NCI-H526 (cell line): Measurements from ENCODE around the gene OR1L8.
"Not testable (repeated sequence)": the region's sequence is repeated elsewhere in the genome, so short reads cannot be mapped to it uniquely, and the experiment has no call there.

ENCODE experiments used
- DNase-seq, 2 experiments: peaks; one replicate each; lab custom pipeline; 2025; lab: John Stamatoyannopoulos, UW

Gene OR1L8, protein sequence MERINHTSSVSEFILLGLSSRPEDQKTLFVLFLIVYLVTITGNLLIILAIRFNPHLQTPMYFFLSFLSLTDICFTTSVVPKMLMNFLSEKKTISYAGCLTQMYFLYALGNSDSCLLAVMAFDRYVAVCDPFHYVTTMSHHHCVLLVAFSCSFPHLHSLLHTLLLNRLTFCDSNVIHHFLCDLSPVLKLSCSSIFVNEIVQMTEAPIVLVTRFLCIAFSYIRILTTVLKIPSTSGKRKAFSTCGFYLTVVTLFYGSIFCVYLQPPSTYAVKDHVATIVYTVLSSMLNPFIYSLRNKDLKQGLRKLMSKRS

DNA sequence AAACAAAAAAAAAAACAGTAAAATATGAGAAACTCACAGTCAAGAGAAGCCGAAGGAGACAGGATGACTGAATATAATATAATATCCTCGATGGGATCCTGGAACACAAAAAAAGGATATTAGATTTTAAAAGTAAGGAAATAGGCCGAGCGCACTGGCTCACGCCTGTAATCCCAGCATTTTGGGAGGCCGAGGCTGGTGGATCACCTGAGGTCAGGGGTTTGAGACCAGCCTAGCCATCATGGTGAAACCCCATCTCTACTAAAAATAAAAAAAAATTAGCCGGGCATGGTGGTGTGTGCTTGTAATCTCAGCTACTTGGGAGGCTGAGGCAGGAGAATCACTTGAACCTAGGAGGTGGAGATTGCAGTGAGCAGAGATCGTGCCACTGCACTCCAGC lies at the start of gene OR1L8:
OR1L8 (minus strand) TSS at position 101 of the 400 bp plus-strand sequence. CDS start 14,907 bp downstream, outside the sequence.
- not testable (repeated sequence) for DNase-seq

- no peak for DNase-seq
Observed at GRCh38 chr9:122619996-122620395, 36.8 kb upstream of the OR1L8 start.

- DNase-seq: no peak
Observed at GRCh38 chr9:122614362-122614761, 31.2 kb upstream of the OR1L8 start, which contains the start of gene OR1Q1. Gene OR1Q1, plus strand, starts transcription at chr9:122614738. Its CDS starts 0 bp downstream, at chr9:122614738.

DNA sequence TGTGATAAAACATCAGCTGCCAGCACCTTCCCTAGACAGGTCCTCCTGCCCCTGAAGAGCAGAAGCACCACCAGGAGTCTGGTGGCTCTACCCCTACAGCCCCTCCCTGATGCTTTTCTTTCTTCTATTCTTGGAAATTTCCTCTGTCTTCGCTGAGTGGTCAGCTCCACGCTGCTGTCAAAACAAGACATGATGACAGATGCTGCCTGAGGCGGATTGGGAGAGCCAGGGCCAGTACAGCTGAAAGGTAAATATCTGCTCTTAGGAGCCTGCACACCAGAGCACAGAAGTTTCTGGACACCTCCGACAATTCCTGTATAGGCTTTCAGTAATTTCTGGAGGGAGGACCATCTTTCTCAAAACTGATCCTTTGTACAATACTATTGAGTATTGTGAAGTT lies 26.6 kb upstream of the OR1L8 start:
- no peak for DNase-seq

DNA sequence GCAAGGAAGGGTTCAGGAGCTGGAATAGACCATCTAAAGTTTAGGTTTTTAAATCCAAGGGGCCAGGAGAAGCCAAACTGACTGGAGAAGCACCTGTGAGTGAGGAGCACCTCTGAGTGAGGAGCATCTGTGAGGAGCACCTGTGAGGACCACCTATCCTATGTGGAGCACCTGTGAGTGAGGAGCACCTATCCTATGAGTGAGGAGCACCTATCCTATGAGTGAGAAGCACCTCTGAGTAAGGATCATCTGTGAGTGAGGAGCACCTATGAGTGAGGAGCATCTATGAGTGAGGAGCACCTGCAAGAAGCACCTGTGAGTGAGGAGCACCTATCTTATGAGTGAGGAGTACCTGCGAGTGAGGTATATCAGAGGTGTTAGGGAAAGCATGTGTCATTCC lies 23.4 kb upstream of the OR1L8 start:
- DNase-seq: no peak

- DNase-seq: no peak
Observed at GRCh38 chr9:122605691-122606090, 22.5 kb upstream of the OR1L8 start.

GRCh38 chr9:122580360-122580759 lies 2.8 kb downstream of the OR1L8 start:
- no peak for DNase-seq

DNA sequence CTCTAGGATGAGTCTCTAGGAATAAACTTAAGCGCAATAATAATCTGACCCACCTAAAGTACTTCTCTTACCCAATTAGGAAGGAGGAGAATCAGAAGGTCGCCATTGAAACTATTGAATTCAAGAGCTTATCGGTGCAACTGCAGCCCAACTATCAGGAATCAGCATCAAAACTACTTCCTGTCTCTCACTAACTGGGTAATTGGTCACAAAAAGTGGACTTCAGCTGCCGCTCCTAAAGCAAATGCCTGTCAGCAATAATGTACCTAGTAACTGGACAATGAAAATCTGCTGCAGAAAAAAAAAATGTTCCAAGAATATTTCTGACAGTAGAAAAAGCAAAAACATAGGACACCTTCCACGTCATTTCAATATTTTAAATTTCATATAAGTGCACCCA lies 3.3 kb downstream of the OR1L8 start:
- DNase-seq: no peak

DNA sequence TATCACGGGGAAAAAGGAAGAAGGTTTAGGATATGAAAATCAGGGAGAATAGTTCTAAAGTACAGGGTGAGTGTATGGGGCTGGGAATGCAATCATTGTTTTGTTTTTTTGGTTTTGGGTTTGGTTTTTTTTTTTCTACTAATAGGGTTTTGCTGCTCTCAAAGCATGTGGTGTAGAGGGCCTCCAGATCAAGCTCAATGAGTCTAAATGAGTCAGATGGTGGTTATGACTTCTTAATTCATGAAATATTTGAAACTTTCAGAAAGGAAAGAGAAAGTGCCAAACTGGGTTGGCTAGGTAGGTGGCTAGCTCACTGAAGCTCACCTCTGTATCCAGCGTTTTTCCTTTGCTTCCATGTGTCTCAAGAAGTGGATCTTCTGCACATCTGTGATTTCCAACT lies 10.7 kb downstream of the OR1L8 start:
- no peak for DNase-seq

GRCh38 chr9:122567901-122568300 lies 15.3 kb downstream of the OR1L8 start:
- no peak for DNase-seq

DNA sequence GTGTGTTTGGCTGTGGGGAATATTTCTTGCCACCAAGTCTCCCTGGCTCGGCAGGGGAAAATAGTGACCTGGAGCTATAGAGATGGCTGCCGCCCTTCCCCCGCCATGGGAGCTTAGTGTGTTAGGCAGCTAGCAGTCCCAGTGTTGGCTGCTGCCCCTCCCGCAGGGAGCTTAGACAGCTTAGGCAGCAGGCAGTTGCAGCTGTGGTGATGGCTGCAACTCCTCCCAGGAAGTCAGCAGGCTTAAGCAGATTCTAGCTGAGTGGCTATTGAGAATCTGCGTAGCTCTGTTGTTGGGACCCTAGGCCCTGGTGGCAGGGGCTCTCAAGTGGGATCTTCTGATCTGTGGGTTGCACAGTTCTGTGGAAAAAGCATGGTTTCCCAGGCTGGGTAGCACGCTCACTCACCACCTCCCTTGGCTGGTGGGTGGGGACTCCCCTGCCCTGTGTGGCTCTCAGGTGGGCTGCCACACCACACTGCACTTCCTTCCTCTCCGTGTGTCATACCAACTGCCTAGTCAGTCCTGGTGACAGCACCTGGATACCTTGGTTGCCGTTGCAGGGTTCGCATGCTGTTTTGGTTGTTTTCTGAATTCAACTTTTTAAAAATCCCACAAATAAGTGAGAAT lies 20.9 kb downstream of the OR1L8 start:
- no peak for DNase-seq

GRCh38 chr9:122561446-122561845 lies 21.7 kb downstream of the OR1L8 start:
- DNase-seq: no peak

DNA sequence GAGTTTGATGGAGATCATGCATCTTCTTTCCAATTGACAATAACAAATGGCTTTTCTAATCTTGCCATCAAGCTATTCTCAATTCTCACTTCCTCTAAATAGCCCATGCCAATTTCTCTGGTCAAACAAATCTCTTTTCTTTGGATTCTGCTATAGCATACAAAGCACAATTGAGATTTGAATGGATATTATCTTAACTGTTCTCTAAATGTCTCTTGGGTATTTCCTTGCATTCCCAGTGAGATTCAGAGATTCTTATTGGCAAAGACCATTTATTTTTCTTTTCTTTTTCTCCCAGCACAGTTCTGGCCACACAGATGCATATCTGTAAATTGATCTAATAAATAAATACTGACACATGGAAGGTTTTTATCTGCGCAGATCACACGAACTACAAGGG lies 30.4 kb downstream of the OR1L8 start, which contains the start of gene OR1N2:
OR1N2 (plus strand) TSS at position 301 of the 400 bp plus-strand sequence. CDS start 100 bp downstream, outside the sequence.
- DNase-seq: no peak

GRCh38 chr9:122551371-122551770 lies 31.8 kb downstream of the OR1L8 start:
- no peak for DNase-seq

DNA sequence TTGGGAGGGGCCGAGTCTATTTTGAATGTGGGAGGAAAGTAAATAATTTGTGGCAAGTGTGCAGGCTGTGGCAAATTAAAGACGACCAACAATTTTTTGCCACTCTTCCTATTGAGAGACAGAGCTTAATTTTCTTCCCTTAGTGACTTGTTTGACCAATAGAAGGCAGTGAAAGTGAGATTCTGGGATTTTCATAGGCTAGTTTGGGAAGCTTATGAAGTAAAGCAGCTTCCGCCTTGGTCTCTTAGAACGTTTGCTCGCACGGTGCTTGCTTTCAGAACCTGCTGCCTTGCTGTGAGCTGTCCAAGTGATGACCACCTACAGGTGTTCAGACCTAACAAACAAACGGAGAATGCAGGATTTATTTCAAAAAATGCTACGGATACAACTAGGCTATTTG lies 37.0 kb downstream of the OR1L8 start:
- DNase-seq: no peak

DNA sequence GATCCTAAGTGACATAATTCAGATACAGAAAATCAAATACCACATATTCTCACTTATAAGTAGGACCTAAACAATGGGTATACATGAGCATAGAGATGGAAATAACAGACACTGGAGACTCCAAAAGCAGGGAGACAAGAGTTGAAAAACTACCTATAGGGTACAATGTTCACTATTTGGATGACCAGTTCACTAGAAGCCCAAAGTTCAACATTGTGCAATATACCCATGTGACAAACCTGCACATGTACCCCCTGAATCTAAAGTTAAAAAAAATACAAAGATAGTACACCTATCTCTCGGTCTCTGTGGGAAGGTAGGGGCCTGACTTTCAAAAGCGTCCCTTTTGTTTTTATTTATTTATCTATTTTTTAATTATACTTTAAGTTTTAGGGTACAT lies 44.4 kb downstream of the OR1L8 start:
- no peak for DNase-seq

DNA sequence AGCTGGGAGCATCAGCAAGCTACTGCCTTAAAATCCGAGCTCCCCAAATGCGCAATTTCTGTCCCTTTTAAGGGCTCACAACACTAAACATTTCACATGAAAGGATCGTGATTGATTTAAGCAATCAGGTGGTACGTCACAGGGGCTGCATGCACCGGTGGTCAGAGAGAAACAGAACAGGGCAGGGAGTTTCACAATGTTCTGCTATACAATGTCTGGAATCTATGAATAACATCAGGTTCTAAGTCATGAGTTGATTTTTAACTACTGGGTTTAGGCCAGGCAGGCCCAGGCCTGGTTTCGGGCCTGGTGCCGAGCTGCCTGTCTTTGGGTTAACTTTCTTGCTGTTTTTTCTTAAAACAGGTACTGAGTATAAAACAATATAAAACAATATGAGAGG lies 46.1 kb downstream of the OR1L8 start:
- DNase-seq: not testable (repeated sequence)

GRCh38 chr9:122536134-122536533 lies 47.0 kb downstream of the OR1L8 start:
- no peak for DNase-seq

DNA sequence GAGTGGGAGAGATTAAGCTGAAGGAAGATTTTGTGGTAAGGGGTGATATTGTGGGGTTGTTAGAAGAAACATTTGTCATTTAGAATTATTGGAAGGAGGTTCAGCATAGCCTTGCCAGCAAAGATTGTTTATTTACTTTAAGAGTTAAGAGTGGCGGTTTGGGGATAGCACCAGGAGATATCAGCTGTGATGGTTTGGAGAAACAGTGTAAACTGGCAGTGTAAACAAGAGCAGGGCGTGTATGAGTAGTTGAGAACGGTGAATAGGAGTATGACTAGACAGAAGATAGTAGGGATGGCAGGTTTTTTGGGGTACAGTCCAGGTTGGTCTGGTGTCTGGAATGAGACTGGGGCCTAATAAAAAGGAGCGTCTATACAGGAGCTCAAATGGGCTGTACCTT lies 52.0 kb downstream of the OR1L8 start:
- not testable (repeated sequence) for DNase-seq

DNA sequence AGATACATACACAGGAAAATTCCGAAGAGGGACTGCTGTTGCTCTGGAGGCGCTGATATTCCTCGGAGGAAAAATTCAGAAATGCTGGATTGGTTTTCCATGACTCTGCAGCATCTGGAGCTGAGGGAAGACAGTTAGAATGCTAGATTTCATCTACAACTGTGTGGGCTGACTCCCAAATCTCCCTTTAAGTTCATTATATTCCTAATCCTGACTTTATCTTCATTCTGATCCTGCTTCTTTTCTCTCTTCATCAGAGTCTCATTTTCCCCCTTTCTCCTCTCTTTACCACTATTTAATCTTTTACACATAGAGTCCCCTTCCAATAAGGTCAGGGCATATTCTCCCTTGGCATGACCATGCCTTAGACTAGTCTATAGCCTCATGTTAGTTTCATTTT lies 56.0 kb downstream of the OR1L8 start, which contains the start of gene OR1N1:
OR1N1 (minus strand) TSS at position 101 of the 400 bp plus-strand sequence; CDS start at position 101, 0 bp downstream.
- DNase-seq: no peak

GRCh38 chr9:122526602-122527001 lies 56.6 kb downstream of the OR1L8 start:
- no peak for DNase-seq

DNA sequence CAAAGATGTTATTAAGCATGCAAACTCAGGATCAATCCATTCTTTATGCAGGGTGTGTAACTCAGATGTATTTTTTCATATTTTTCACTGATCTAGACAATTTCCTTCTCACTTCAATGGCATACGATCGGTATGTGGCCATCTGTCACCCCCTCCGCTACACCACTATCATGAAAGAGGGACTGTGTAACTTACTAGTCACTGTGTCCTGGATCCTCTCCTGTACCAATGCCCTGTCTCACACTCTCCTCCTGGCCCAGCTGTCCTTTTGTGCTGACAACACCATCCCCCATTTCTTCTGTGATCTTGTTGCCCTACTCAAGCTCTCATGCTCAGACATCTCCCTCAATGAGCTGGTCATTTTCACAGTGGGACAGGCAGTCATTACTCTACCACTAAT lies 63.8 kb downstream of the OR1L8 start:
- no peak for DNase-seq

DNA sequence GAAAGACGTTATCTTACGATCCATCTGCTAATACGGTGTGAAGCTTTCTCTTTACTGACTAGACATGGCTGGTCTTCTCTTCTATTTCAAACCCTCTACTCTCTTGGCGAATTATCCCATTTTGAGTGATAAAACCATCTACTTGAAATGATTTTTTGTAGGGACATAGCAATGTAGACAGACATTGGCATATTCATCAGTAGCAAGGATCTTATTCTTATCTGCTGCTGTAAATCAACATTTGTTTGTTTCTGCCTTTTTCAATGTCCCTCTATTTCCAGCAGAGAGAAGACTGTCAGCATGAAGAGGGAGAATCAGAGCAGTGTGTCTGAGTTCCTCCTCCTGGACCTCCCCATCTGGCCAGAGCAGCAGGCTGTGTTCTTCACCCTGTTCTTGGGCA lies 64.3 kb downstream of the OR1L8 start, which contains the start of gene OR1J4:
OR1J4 (plus strand) TSS at position 301 of the 400 bp plus-strand sequence; CDS start at position 301, 0 bp downstream.
- no peak for DNase-seq
